ENCODE results near the gene CENPP. TPM values are rescaled to one million over a fixed set of nuclear protein-coding genes. Genes with fewer than 3 reads are reported as not detected.

CENPP gene
- total RNA-seq, 1 experiment from 2014 or later, result 8.3 TPM

- DNase-seq (no peak), ATAC-seq (no peak)
- CTCF ChIA-PET, result no interaction called here
Measured at GRCh38 chr9:92603100-92603499, 277.3 kb downstream of the CENPP start.

GRCh38 chr9:92603990-92604389 lies 278.2 kb downstream of the CENPP start:
- no peaks in the 10 kb centered on the region for H3K9me3 ChIP-seq (ENCODE audit: low read length)
- TF ChIP-seq EZH2phosphoT487 (IDR thresholded peaks at IDR 0.05; ENCODE audit: borderline replicate concordance, low read length) (no peak), CTCF (conservative IDR thresholded peaks at IDR 0.05; ENCODE audit: low read depth, low read length) (0 out of 2 replicates have a peak, but pooled peaks have one; percentile 9)
- POLR2A ChIA-PET (ENCODE audit: unreplicated experiment), result no interaction called here
- CTCF ChIA-PET, result no interaction called here
- intact Hi-C loops (cut with micrococcal nuclease), result no loop called here
- no peak overlapping the region for H3K9ac ChIP-seq (ENCODE audit: low read length)
- H4K20me1 ChIP-seq (ENCODE audit: low read length), result no peaks in the 10 kb centered on the region
- H3K4me1 ChIP-seq (ENCODE audit: insufficient read depth, low read length), result no peaks in the 10 kb centered on the region
- no peak for DNase-seq
- BruUV-seq (replicated peaks), result no TSS peak
- no peak overlapping the region for H3K4me2 ChIP-seq (ENCODE audit: low read length)
- H3K79me2 ChIP-seq (ENCODE audit: low read length), result no peaks in the 10 kb centered on the region
- H3K4me3 ChIP-seq (ENCODE audit: low read length), result no peak overlapping the region
- ATAC-seq, result no peak
- H3K27ac ChIP-seq (ENCODE audit: low read length), result no peak overlapping the region
- no peak overlapping the region for H2AFZ ChIP-seq (ENCODE audit: low read length)
- no peaks in the 10 kb centered on the region for H3K9me2 ChIP-seq (replicated peaks; ENCODE audit: low read length)
- H3F3A ChIP-seq (ENCODE audit: low read length, unreplicated experiment), result no peaks in the 10 kb centered on the region
- no peaks in the 10 kb centered on the region for H3K27me3 ChIP-seq (ENCODE audit: low read length)
- no peaks in the 10 kb centered on the region for H3K36me3 ChIP-seq (ENCODE audit: low read depth, low read length)

More at GRCh38 chr9:92603100-92603499, 277.3 kb downstream of the CENPP start:
- no TSS peak for BruUV-seq (replicated peaks)
- Histone ChIP-seq H3K27me3 (ENCODE audit: low read length) (no peaks in the 10 kb centered on the region), H3K9ac (ENCODE audit: low read length) (no peak overlapping the region), H3F3A (ENCODE audit: low read length, unreplicated experiment) (no peaks in the 10 kb centered on the region), H3K4me1 (ENCODE audit: insufficient read depth, low read length) (no peaks in the 10 kb centered on the region), H2AFZ (ENCODE audit: low read length) (no peak overlapping the region), H3K9me3 (ENCODE audit: low read length) (no peaks in the 10 kb centered on the region), H4K20me1 (ENCODE audit: low read length) (no peaks in the 10 kb centered on the region), H3K9me2 (replicated peaks; ENCODE audit: low read length) (no peaks in the 10 kb centered on the region), H3K27ac (ENCODE audit: low read length) (no peak overlapping the region), H3K79me2 (ENCODE audit: low read length) (no peaks in the 10 kb centered on the region), H3K36me3 (ENCODE audit: low read depth, low read length) (no peaks in the 10 kb centered on the region), H3K4me2 (ENCODE audit: low read length) (no peak overlapping the region), H3K4me3 (ENCODE audit: low read length) (no peak overlapping the region)
- intact Hi-C loops (cut with micrococcal nuclease), result no loop called here
- no peak for TF ChIP-seq EZH2 (IDR thresholded peaks at IDR 0.05; ENCODE audit: low read length, unreplicated experiment)
- TF ChIP-seq CTCF (conservative IDR thresholded peaks at IDR 0.05; ENCODE audit: low read depth, low read length), result no peak
- no peak for TF ChIP-seq EZH2phosphoT487 (IDR thresholded peaks at IDR 0.05; ENCODE audit: borderline replicate concordance, low read length)
- POLR2A ChIA-PET (ENCODE audit: unreplicated experiment), result no interaction called here

DNA sequence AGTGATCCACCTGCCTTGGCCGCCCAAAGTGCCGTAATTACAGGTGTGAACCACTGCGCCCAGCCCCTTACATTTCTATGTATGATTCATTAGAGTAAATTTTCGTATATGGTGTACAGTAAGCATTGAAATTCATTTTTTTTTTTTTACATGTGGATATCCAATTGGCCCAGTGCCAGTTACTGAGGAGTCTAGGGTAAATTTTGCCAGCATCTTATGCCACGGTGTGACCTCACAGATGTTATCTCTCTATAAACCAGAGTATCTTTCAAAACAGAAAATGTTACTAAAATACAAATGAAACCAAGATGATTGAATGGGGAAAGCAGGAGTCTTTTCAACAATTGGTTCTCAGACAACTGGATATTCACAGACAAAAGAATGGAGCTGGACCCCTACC lies 279.5 kb downstream of the CENPP start:
- Histone ChIP-seq H3K4me3 (ENCODE audit: low read length) (no peak overlapping the region), H3K27me3 (ENCODE audit: low read length) (no peaks in the 10 kb centered on the region), H3K4me1 (ENCODE audit: insufficient read depth, low read length) (no peaks in the 10 kb centered on the region), H3K79me2 (ENCODE audit: low read length) (no peaks in the 10 kb centered on the region), H3K27ac (ENCODE audit: low read length) (no peak overlapping the region), H3K4me2 (ENCODE audit: low read length) (no peak overlapping the region), H2AFZ (ENCODE audit: low read length) (no peak overlapping the region), H3F3A (ENCODE audit: low read length, unreplicated experiment) (no peaks in the 10 kb centered on the region), H3K9me2 (replicated peaks; ENCODE audit: low read length) (no peaks in the 10 kb centered on the region), H3K36me3 (ENCODE audit: low read depth, low read length) (no peaks in the 10 kb centered on the region), H4K20me1 (ENCODE audit: low read length) (no peaks in the 10 kb centered on the region), H3K9me3 (ENCODE audit: low read length) (no peaks in the 10 kb centered on the region), H3K9ac (ENCODE audit: low read length) (no peak overlapping the region)
- ATAC-seq, result no peak
- BruUV-seq (replicated peaks), result no TSS peak
- POLR2A ChIA-PET (ENCODE audit: unreplicated experiment), result no interaction called here
- no peak for DNase-seq
- CTCF ChIA-PET, result no interaction called here
- intact Hi-C loops (cut with micrococcal nuclease), result no loop called here
- TF ChIP-seq EZH2 (IDR thresholded peaks at IDR 0.05; ENCODE audit: low read length, unreplicated experiment), result no peak

Measured in PC-3 (cell line).